Measurements from ENCODE around the gene PSTPIP2.

Gene PSTPIP2

DNA sequence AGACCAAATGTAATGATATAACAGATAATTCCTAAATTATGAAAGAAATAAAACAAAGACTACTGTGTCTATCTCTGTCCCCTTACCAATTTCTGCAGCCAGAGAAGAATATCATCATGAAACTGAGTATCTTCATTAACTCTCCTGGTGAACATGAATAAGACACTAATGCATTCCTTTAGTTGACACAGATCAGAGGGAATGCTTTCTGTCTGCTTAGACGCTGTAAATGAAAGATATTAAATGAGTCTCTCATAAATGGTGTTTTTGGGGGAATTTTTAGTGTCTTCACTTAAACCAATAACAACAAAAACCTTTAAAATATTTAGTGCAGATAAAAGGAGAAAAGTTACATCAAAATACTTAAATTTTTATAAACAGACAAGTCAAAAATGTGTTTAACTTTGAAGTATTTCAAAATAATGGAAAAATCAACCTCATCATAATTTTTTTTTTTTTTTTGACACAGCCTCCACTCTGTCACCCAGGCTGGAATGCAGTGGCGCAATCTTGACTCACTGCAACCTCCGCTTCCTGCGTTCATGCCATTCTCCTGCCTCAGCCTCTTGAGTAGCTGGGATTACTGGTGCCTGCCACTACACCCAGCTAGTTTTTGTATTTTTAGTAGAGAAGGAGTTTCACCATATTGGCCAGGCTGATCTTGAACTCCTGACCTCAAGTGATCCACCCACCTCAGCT is 120.9 kb downstream of the PSTPIP2 start:
- Histone ChIP-seq H3K4me1 (ENCODE audit: control insufficient read depth, low read length) (no peaks in the 10 kb centered on the region), H3K79me2 (ENCODE audit: control insufficient read depth, low read length) (no peaks in the 10 kb centered on the region), H3K9me3 (ENCODE audit: control insufficient read depth, insufficient read depth, low read length) (no peaks in the 10 kb centered on the region), H3F3A (ENCODE audit: control insufficient read depth, insufficient read depth) (no peaks in the 10 kb centered on the region), H4K20me1 (ENCODE audit: control insufficient read depth, insufficient read depth, low read depth, low read length) (no peaks in the 10 kb centered on the region), H3K9me2 (replicated peaks; ENCODE audit: control insufficient read depth, low read length) (no peaks in the 10 kb centered on the region), H3K27me3 (ENCODE audit: control insufficient read depth, low read length) (no peaks in the 10 kb centered on the region), H3K36me3 (ENCODE audit: control insufficient read depth, low read length) (peaks cover 53% of the 10 kb centered on the region), H3K4me3 (ENCODE audit: low read length) (no peak overlapping the region), H3K4me2 (ENCODE audit: low read length) (no peak overlapping the region), H3K27ac (ENCODE audit: low read depth, low read length) (no peak overlapping the region)
- no peak for TF ChIP-seq EZH2phosphoT487 (IDR thresholded peaks at IDR 0.05; ENCODE audit: borderline replicate concordance, low read length)
- TF ChIP-seq, protein P1, sequence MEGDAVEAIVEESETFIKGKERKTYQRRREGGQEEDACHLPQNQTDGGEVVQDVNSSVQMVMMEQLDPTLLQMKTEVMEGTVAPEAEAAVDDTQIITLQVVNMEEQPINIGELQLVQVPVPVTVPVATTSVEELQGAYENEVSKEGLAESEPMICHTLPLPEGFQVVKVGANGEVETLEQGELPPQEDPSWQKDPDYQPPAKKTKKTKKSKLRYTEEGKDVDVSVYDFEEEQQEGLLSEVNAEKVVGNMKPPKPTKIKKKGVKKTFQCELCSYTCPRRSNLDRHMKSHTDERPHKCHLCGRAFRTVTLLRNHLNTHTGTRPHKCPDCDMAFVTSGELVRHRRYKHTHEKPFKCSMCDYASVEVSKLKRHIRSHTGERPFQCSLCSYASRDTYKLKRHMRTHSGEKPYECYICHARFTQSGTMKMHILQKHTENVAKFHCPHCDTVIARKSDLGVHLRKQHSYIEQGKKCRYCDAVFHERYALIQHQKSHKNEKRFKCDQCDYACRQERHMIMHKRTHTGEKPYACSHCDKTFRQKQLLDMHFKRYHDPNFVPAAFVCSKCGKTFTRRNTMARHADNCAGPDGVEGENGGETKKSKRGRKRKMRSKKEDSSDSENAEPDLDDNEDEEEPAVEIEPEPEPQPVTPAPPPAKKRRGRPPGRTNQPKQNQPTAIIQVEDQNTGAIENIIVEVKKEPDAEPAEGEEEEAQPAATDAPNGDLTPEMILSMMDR (IDR thresholded peaks at IDR 0.05; ENCODE audit: low read depth, low read length, poor library complexity, severe bottlenecking), result no peak

DNA sequence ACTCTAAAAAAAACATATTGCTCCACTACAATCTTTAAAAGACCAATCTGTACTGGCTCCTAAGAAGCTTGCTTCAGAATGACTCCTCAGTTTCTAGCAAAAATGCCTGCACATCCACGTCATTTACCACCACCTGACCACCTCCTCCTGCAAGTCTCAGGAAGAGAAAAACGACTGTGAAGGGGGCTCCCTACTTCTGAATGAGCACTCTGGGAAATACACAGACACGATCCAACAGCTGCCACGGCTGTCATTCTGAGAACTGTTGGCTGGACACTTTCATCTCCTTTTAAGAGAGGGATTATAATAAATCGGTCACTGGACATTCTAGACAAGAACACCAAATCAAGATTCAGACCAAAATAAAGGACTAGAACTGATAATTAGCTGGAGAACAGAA is 126.4 kb downstream of the PSTPIP2 start:
- Histone ChIP-seq H4K20me1 (ENCODE audit: control insufficient read depth, insufficient read depth, low read depth, low read length) (no peaks in the 10 kb centered on the region), H3F3A (ENCODE audit: control insufficient read depth, insufficient read depth) (no peaks in the 10 kb centered on the region), H3K4me2 (ENCODE audit: low read length) (no peak overlapping the region), H3K27me3 (ENCODE audit: control insufficient read depth, low read length) (no peaks in the 10 kb centered on the region), H3K9me2 (replicated peaks; ENCODE audit: control insufficient read depth, low read length) (no peaks in the 10 kb centered on the region), H3K27ac (ENCODE audit: low read depth, low read length) (no peak overlapping the region), H3K4me1 (ENCODE audit: control insufficient read depth, low read length) (no peaks in the 10 kb centered on the region), H3K4me3 (ENCODE audit: low read length) (no peak overlapping the region), H3K9me3 (ENCODE audit: control insufficient read depth, insufficient read depth, low read length) (no peaks in the 10 kb centered on the region), H3K36me3 (ENCODE audit: control insufficient read depth, low read length) (peaks cover 48% of the 10 kb centered on the region), H3K79me2 (ENCODE audit: control insufficient read depth, low read length) (no peaks in the 10 kb centered on the region)
- TF ChIP-seq, protein P1 (IDR thresholded peaks at IDR 0.05; ENCODE audit: low read depth, low read length, poor library complexity, severe bottlenecking), result no peak
- TF ChIP-seq EZH2phosphoT487 (IDR thresholded peaks at IDR 0.05; ENCODE audit: borderline replicate concordance, low read length), result no peak

DNA sequence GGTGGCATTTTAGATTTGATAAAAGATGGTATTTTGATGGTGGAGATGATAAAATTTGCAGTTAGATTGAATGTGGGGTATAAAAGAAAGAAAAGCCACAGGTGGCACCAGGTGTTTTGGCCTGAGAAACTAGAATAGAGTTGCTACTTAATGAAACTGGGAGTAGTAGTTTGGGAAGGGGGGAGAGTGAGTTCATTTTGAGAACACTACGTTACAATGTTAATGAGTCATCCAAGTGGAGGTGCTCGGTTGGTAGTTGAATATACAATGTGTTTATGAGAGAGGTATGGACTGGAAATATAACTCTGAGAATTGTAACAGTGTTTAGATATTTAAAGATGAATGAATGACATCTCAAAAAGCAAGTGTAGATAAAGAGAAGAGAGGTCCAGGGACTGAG is 131.3 kb downstream of the PSTPIP2 start:
- H3K27me3 ChIP-seq (ENCODE audit: control insufficient read depth, low read length), result no peaks in the 10 kb centered on the region
- H3K9me3 ChIP-seq (ENCODE audit: control insufficient read depth, insufficient read depth, low read length), result no peaks in the 10 kb centered on the region
- no peak overlapping the region for H3K27ac ChIP-seq (ENCODE audit: low read depth, low read length)
- H4K20me1 ChIP-seq (ENCODE audit: control insufficient read depth, insufficient read depth, low read depth, low read length), result no peaks in the 10 kb centered on the region
- no peak overlapping the region for H3K4me2 ChIP-seq (ENCODE audit: low read length)
- TF ChIP-seq, protein P1 (IDR thresholded peaks at IDR 0.05; ENCODE audit: low read depth, low read length, poor library complexity, severe bottlenecking), result no peak
- no peak for TF ChIP-seq EZH2phosphoT487 (IDR thresholded peaks at IDR 0.05; ENCODE audit: borderline replicate concordance, low read length)
- H3K4me3 ChIP-seq (ENCODE audit: low read length), result no peak overlapping the region
- no peaks in the 10 kb centered on the region for H3K9me2 ChIP-seq (replicated peaks; ENCODE audit: control insufficient read depth, low read length)
- H3F3A ChIP-seq (ENCODE audit: control insufficient read depth, insufficient read depth), result no peaks in the 10 kb centered on the region
- no peaks in the 10 kb centered on the region for H3K79me2 ChIP-seq (ENCODE audit: control insufficient read depth, low read length)
- H3K36me3 ChIP-seq (ENCODE audit: control insufficient read depth, low read length), result peaks cover 47% of the 10 kb centered on the region
- no peaks in the 10 kb centered on the region for H3K4me1 ChIP-seq (ENCODE audit: control insufficient read depth, low read length)
